ENCODE measurements around the gene USP9Y.

DNA sequence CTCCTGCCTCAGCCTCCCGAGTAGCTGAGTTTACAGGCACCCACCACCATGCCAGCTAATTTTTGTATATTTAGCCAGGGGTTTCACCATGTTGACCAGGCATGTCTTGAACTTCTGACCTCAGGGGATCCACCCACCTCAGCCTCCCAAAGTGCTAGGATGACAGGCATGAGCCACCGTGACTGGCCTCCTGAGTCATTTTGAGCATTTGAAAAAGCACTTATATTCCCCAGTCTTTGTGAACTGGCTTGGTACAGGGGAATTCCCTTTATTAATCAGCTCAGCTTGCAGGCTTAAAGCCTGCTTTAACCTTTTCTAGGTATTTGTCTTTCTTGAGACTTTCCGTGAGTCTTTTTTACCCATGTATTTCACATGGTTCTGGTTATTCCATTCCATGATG lies 32.6 kb downstream of the USP9Y start:
- TF ChIP-seq, protein P1, sequence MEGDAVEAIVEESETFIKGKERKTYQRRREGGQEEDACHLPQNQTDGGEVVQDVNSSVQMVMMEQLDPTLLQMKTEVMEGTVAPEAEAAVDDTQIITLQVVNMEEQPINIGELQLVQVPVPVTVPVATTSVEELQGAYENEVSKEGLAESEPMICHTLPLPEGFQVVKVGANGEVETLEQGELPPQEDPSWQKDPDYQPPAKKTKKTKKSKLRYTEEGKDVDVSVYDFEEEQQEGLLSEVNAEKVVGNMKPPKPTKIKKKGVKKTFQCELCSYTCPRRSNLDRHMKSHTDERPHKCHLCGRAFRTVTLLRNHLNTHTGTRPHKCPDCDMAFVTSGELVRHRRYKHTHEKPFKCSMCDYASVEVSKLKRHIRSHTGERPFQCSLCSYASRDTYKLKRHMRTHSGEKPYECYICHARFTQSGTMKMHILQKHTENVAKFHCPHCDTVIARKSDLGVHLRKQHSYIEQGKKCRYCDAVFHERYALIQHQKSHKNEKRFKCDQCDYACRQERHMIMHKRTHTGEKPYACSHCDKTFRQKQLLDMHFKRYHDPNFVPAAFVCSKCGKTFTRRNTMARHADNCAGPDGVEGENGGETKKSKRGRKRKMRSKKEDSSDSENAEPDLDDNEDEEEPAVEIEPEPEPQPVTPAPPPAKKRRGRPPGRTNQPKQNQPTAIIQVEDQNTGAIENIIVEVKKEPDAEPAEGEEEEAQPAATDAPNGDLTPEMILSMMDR (IDR thresholded peaks at IDR 0.05) = no peak
- no peak for TF ChIP-seq POLR2A (IDR thresholded peaks at IDR 0.05)

Data from testis (tissue), 2 donors.